ENCODE data around the gene DHODH.

DHODH gene

GRCh38 chr16:72009779-72010178 is 1.2 kb downstream of the DHODH start:
- Histone ChIP-seq H3K36me3 (peaks cover 12% of the 10 kb centered on the region), H3K4me3 (ENCODE audit: low read depth, low read length) (no peak overlapping the region), H3K9me3 (ENCODE audit: severe bottlenecking) (no peaks in the 10 kb centered on the region), H3K27me3 (ENCODE audit: insufficient read depth, low read depth, severe bottlenecking) (no peaks in the 10 kb centered on the region), H3K27ac (no peak overlapping the region)
- no peak for DNase-seq
- TF ChIP-seq CTCF (IDR thresholded peaks at IDR 0.05; ENCODE audit: low read depth, low read length): no peak

- Histone ChIP-seq H3K9me3 (ENCODE audit: severe bottlenecking) (no peaks in the 10 kb centered on the region), H3K27me3 (ENCODE audit: insufficient read depth, low read depth, severe bottlenecking) (no peaks in the 10 kb centered on the region), H3K4me3 (ENCODE audit: low read depth, low read length) (no peak overlapping the region), H3K27ac (no peak overlapping the region), H3K36me3 (peaks cover 25% of the 10 kb centered on the region)
- DNase-seq: no peak
- TF ChIP-seq CTCF (IDR thresholded peaks at IDR 0.05; ENCODE audit: low read depth, low read length): no peak
Observed at GRCh38 chr16:72012607-72013006, 4.1 kb downstream of the DHODH start.

- TF ChIP-seq CTCF (IDR thresholded peaks at IDR 0.05; ENCODE audit: low read depth, low read length): no peak
- H3K27ac ChIP-seq: no peak overlapping the region
- H3K4me3 ChIP-seq (ENCODE audit: low read depth, low read length): no peak overlapping the region
- H3K9me3 ChIP-seq (ENCODE audit: severe bottlenecking): no peaks in the 10 kb centered on the region
- no peaks in the 10 kb centered on the region for H3K27me3 ChIP-seq (ENCODE audit: insufficient read depth, low read depth, severe bottlenecking)
- no peak for DNase-seq
- peaks cover 25% of the 10 kb centered on the region for H3K36me3 ChIP-seq
Observed at GRCh38 chr16:72013389-72013788, 4.8 kb downstream of the DHODH start.

GRCh38 chr16:72013888-72014581 is 5.5 kb downstream of the DHODH start:
- no peaks in the 10 kb centered on the region for H3K9me3 ChIP-seq (ENCODE audit: severe bottlenecking)
- no peak overlapping the region for H3K4me3 ChIP-seq (ENCODE audit: low read depth, low read length)
- no peaks in the 10 kb centered on the region for H3K27me3 ChIP-seq (ENCODE audit: insufficient read depth, low read depth, severe bottlenecking)
- no peak for TF ChIP-seq CTCF (IDR thresholded peaks at IDR 0.05; ENCODE audit: low read depth, low read length)
- DNase-seq: no peak
- peaks cover 28% of the 10 kb centered on the region for H3K36me3 ChIP-seq
- H3K27ac ChIP-seq: no peak overlapping the region

GRCh38 chr16:72014675-72015074 is 6.1 kb downstream of the DHODH start:
- Histone ChIP-seq H3K27ac (no peak overlapping the region), H3K4me3 (ENCODE audit: low read depth, low read length) (no peak overlapping the region), H3K27me3 (ENCODE audit: insufficient read depth, low read depth, severe bottlenecking) (no peaks in the 10 kb centered on the region), H3K9me3 (ENCODE audit: severe bottlenecking) (no peaks in the 10 kb centered on the region), H3K36me3 (peaks cover 28% of the 10 kb centered on the region)
- no peak for TF ChIP-seq CTCF (IDR thresholded peaks at IDR 0.05; ENCODE audit: low read depth, low read length)
- no peak for DNase-seq

- no peak overlapping the region for H3K27ac ChIP-seq
- H3K36me3 ChIP-seq: peaks cover 27% of the 10 kb centered on the region
- H3K27me3 ChIP-seq (ENCODE audit: insufficient read depth, low read depth, severe bottlenecking): no peaks in the 10 kb centered on the region
- no peaks in the 10 kb centered on the region for H3K9me3 ChIP-seq (ENCODE audit: severe bottlenecking)
- no peak for TF ChIP-seq CTCF (IDR thresholded peaks at IDR 0.05; ENCODE audit: low read depth, low read length)
- DNase-seq: no peak
- H3K4me3 ChIP-seq (ENCODE audit: low read depth, low read length): no peak overlapping the region
Observed at GRCh38 chr16:72015124-72015523, 6.6 kb downstream of the DHODH start.

Measured in WERI-Rb-1 (cell line).